Progenitor cell of endocrine pancreas (in vitro differentiated cells): ENCODE measurements around the gene EPG5. TPM values are rescaled to one million over a fixed set of nuclear protein-coding genes. Genes with fewer than 3 reads are reported as not detected.
A peak's percentile ranks its signal among the peaks of the same experiment; 100 is the strongest.

Experiments used
- DNase-seq: peaks from one replicate; pipeline ENCODE4 v3.0.0; 2021; ENCODE audit warnings: low spot score; ENCODE audit not compliant: unreplicated experiment
- H3K27ac Mint-ChIP-seq: 2 replicates; pipeline ENCODE4 v1.8.0; 2021; ENCODE audit warnings: mild to moderate bottlenecking, moderate library complexity, mixed read lengths
- H3K27me3 Mint-ChIP-seq: 2 replicates; pipeline ENCODE4 v1.8.0; 2021; ENCODE audit warnings: mixed read lengths
- H3K36me3 Mint-ChIP-seq: 2 replicates; pipeline ENCODE4 v1.8.0; 2022; ENCODE audit warnings: mixed read lengths; ENCODE audit not compliant: insufficient read depth
- H3K4me1 Mint-ChIP-seq: 2 replicates; pipeline ENCODE4 v1.8.0; 2021; ENCODE audit warnings: low read depth, mixed read lengths
- H3K4me3 Mint-ChIP-seq: 2 replicates; pipeline ENCODE4 v1.8.0; 2021; ENCODE audit warnings: low read depth, mild to moderate bottlenecking, moderate library complexity, mixed read lengths
- H3K9me3 Mint-ChIP-seq: 2 replicates; pipeline ENCODE4 v1.8.0; 2021; ENCODE audit warnings: low read depth, mixed read lengths
- total RNA-seq: library from RNA; stranded (reverse); gene quantifications from 2 replicates; pipeline ENCODE4 v1.2.1, GENCODE V29; 2021
- TF ChIP-seq, protein P1 (sequence below): fragments of 200-600 bp; sonication (generic); IDR thresholded peaks from one replicate; pipeline ENCODE4 v1.5.0; 2021; ENCODE audit warnings: antibody characterized with exemption, mild to moderate bottlenecking; ENCODE audit not compliant: unreplicated experiment

Gene EPG5
- total RNA-seq, 1 donor from 2014 or later = 35.3 TPM

DNA sequence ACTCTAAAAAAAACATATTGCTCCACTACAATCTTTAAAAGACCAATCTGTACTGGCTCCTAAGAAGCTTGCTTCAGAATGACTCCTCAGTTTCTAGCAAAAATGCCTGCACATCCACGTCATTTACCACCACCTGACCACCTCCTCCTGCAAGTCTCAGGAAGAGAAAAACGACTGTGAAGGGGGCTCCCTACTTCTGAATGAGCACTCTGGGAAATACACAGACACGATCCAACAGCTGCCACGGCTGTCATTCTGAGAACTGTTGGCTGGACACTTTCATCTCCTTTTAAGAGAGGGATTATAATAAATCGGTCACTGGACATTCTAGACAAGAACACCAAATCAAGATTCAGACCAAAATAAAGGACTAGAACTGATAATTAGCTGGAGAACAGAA, 21.5 kb downstream of the EPG5 start:
- no peaks in the 10 kb centered on the region for H3K27me3 Mint-ChIP-seq
- H3K36me3 Mint-ChIP-seq = peaks cover 32% of the 10 kb centered on the region
- no peak overlapping the region for H3K27ac Mint-ChIP-seq
- no peak for DNase-seq
- TF ChIP-seq, protein P1, sequence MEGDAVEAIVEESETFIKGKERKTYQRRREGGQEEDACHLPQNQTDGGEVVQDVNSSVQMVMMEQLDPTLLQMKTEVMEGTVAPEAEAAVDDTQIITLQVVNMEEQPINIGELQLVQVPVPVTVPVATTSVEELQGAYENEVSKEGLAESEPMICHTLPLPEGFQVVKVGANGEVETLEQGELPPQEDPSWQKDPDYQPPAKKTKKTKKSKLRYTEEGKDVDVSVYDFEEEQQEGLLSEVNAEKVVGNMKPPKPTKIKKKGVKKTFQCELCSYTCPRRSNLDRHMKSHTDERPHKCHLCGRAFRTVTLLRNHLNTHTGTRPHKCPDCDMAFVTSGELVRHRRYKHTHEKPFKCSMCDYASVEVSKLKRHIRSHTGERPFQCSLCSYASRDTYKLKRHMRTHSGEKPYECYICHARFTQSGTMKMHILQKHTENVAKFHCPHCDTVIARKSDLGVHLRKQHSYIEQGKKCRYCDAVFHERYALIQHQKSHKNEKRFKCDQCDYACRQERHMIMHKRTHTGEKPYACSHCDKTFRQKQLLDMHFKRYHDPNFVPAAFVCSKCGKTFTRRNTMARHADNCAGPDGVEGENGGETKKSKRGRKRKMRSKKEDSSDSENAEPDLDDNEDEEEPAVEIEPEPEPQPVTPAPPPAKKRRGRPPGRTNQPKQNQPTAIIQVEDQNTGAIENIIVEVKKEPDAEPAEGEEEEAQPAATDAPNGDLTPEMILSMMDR = no peak
- no peaks in the 10 kb centered on the region for H3K9me3 Mint-ChIP-seq
- no peaks in the 10 kb centered on the region for H3K4me1 Mint-ChIP-seq
- H3K4me3 Mint-ChIP-seq = no peak overlapping the region

DNA sequence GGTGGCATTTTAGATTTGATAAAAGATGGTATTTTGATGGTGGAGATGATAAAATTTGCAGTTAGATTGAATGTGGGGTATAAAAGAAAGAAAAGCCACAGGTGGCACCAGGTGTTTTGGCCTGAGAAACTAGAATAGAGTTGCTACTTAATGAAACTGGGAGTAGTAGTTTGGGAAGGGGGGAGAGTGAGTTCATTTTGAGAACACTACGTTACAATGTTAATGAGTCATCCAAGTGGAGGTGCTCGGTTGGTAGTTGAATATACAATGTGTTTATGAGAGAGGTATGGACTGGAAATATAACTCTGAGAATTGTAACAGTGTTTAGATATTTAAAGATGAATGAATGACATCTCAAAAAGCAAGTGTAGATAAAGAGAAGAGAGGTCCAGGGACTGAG, 26.4 kb downstream of the EPG5 start:
- Mint-ChIP-seq H3K9me3 (no peaks in the 10 kb centered on the region), H3K4me1 (no peaks in the 10 kb centered on the region), H3K4me3 (no peak overlapping the region), H3K27ac (no peak overlapping the region), H3K36me3 (peaks cover 35% of the 10 kb centered on the region), H3K27me3 (no peaks in the 10 kb centered on the region)
- TF ChIP-seq, protein P1 = no peak
- DNase-seq = no peak

DNA sequence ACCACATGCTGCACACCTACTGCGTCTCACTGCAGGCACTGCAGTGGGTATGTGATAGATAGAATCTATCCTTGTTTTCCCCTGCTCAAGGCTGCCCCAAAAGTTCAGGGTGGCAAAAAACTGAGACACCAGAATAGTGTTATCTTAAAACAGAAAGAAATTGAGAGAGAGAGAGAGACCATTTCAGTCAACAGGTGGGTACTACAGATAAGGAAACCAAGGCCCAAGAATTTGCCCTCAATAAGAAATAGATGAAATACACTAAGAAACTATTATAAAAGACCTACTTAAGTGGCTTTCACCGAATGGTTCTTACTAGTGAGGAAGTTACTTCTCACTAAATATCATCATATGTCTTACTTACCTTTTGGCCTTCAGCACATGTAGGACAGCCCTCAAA, 27.9 kb downstream of the EPG5 start:
- H3K4me3 Mint-ChIP-seq = no peak overlapping the region
- no peak overlapping the region for H3K27ac Mint-ChIP-seq
- no peaks in the 10 kb centered on the region for H3K9me3 Mint-ChIP-seq
- no peaks in the 10 kb centered on the region for H3K4me1 Mint-ChIP-seq
- H3K36me3 Mint-ChIP-seq = peaks cover 28% of the 10 kb centered on the region
- DNase-seq = no peak
- TF ChIP-seq, protein P1 = no peak
- H3K27me3 Mint-ChIP-seq = no peaks in the 10 kb centered on the region

DNA sequence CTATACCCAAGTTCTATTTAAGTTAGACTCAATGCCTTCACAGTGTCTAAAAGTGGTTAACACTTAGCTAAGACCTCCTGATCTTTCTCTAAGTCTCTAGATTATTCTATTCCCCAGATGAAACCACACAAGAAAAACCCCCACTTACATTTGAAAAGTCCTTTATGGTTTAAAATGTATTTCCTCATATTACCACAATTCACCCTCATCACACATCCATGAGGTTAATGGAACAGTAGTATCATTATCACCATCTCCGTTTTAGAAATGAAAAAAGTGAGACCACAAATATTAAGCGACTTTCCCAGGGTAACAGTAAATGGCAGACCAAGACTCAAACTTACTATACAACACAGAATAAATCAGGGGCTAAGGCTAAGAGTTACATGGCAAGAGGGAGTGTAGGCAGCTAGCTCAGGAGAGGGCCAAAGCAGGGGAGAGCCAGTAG, 28.6 kb downstream of the EPG5 start:
- peak overlapping the region; percentile 37 for H3K27ac Mint-ChIP-seq
- DNase-seq = no peak
- no peaks in the 10 kb centered on the region for H3K9me3 Mint-ChIP-seq
- H3K27me3 Mint-ChIP-seq = no peaks in the 10 kb centered on the region
- peaks cover 23% of the 10 kb centered on the region for H3K36me3 Mint-ChIP-seq
- no peaks in the 10 kb centered on the region for H3K4me1 Mint-ChIP-seq
- no peak overlapping the region for H3K4me3 Mint-ChIP-seq
- TF ChIP-seq, protein P1 = no peak

DNA sequence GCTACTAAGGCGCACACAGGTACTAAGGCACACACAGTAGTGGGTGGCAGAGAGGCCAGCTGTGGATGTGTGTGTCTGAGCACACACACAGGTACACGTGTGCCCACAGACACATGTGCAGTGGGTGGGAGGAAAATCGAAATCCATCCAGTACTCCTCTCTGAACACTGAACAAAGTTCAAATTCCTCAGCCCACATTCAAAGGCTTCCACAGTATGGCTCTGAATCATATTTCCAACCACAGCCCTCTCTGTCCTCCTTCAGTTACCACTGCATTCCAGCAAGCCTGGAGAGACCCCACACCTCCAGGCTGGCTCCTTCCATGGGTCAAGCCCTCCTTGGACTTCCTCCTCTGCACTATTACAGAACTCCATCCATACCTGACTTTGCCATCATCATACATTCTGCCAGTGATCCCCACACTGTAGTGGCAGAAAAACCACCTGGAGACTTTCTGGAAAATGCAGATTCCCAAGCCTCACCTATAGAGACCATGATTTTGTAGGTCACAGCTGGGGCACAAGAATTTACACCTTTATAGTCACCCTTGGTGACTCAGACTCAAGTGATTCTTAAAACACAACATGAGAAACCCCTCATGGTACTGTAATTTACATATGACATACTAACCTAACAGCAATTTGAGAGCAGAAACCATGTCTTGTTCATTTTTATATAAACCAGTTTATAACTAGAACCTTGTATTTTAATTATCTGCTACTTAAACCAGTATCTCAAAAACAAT, 31.4 kb downstream of the EPG5 start:
- peaks cover 23% of the 10 kb centered on the region for H3K36me3 Mint-ChIP-seq
- H3K4me3 Mint-ChIP-seq = no peak overlapping the region
- DNase-seq = no peak
- no peaks in the 10 kb centered on the region for H3K4me1 Mint-ChIP-seq
- TF ChIP-seq, protein P1 = no peak
- H3K27ac Mint-ChIP-seq = no peak overlapping the region
- H3K9me3 Mint-ChIP-seq = no peaks in the 10 kb centered on the region
- H3K27me3 Mint-ChIP-seq = no peaks in the 10 kb centered on the region
